Astrocyte (in vitro differentiated cells and primary cell): ENCODE results near the gene S100A9. TPM values are rescaled to one million over a fixed set of nuclear protein-coding genes. Genes with fewer than 3 reads are reported as not detected.

ENCODE experiments used
- DNase-seq: peaks from one replicate; pipeline ENCODE4 v3.0.0-alpha.2; 2010; ENCODE audit warnings: low read depth
- FAIRE-seq: peaks from 2 replicates; lab custom pipeline; 2011; peaks lifted over from hg19 to GRCh38; lab: Jason Lieb, UNC
- H2AFZ ChIP-seq: 2 replicates; pipeline ENCODE4 v1.6.0; 2012; ENCODE audit warnings: low read depth, low read length, inconsistent platforms
- H3K27ac ChIP-seq: 2 replicates; pipeline ENCODE4 v1.5.1; 2011; ENCODE audit warnings: low read depth, low read length, inconsistent platforms
- H3K27me3 ChIP-seq: 2 replicates; pipeline ENCODE4 v1.6.0; 2011; ENCODE audit warnings: low read length, inconsistent platforms; ENCODE audit not compliant: insufficient read depth
- H3K36me3 ChIP-seq: 2 replicates; pipeline ENCODE4 v1.5.1; 2011; ENCODE audit warnings: low read length, inconsistent platforms; ENCODE audit not compliant: insufficient read depth
- H3K4me1 ChIP-seq: 2 replicates; pipeline ENCODE4 v1.5.1; 2011; ENCODE audit warnings: low read length, inconsistent platforms; ENCODE audit not compliant: insufficient read depth
- H3K4me2 ChIP-seq: 2 replicates; pipeline ENCODE4 v1.6.0; 2012; ENCODE audit warnings: low read length, inconsistent platforms
- H3K4me3 ChIP-seq: 2 replicates; pipeline ENCODE4 v1.5.1; 2011; ENCODE audit warnings: low read depth, mild to moderate bottlenecking, low read length, inconsistent platforms; ENCODE audit not compliant: insufficient read depth
- H3K79me2 ChIP-seq: 2 replicates; pipeline ENCODE4 v1.6.0; 2012; ENCODE audit warnings: mild to moderate bottlenecking, low read length, inconsistent platforms; ENCODE audit not compliant: insufficient read depth
- H3K9ac ChIP-seq: 2 replicates; pipeline ENCODE4 v1.6.0; 2012; ENCODE audit warnings: mild to moderate bottlenecking, low read length, inconsistent platforms
- H3K9me3 ChIP-seq: 2 replicates; pipeline ENCODE4 v1.5.1; 2012; ENCODE audit warnings: low read depth, mild to moderate bottlenecking, low read length, inconsistent platforms; ENCODE audit not compliant: insufficient read depth
- H4K20me1 ChIP-seq: 2 replicates; pipeline ENCODE4 v1.6.0; 2012; ENCODE audit warnings: low read length, inconsistent platforms; ENCODE audit not compliant: insufficient read depth
- H3K27ac Mint-ChIP-seq: one replicate; pipeline ENCODE4 v1.8.0; 2021; ENCODE audit warnings: mild to moderate bottlenecking, mixed read lengths; ENCODE audit not compliant: unreplicated experiment
- H3K27me3 Mint-ChIP-seq: one replicate; pipeline ENCODE4 v1.8.0; 2021; ENCODE audit warnings: low read depth, mixed read lengths; ENCODE audit not compliant: unreplicated experiment
- H3K36me3 Mint-ChIP-seq: one replicate; pipeline ENCODE4 v1.8.0; 2021; ENCODE audit warnings: low read depth, mixed read lengths; ENCODE audit not compliant: unreplicated experiment
- H3K4me1 Mint-ChIP-seq: one replicate; pipeline ENCODE4 v1.8.0; 2021; ENCODE audit warnings: low read depth, mixed read lengths; ENCODE audit not compliant: unreplicated experiment
- H3K4me3 Mint-ChIP-seq: one replicate; pipeline ENCODE4 v1.8.0; 2021; ENCODE audit warnings: mild to moderate bottlenecking, moderate library complexity, mixed read lengths; ENCODE audit not compliant: unreplicated experiment
- H3K9me3 Mint-ChIP-seq: one replicate; pipeline ENCODE4 v1.8.0; 2021; ENCODE audit warnings: mild to moderate bottlenecking, mixed read lengths; ENCODE audit not compliant: unreplicated experiment
- EZH2 ChIP-seq: IDR thresholded peaks from 2 replicates; pipeline ENCODE4 v1.6.1; 2012; ENCODE audit warnings: mild to moderate bottlenecking, low read length, inconsistent platforms; ENCODE audit not compliant: insufficient read depth
- total RNA-seq: library from RNA; stranded (reverse); gene quantifications from 2 replicates; pipeline ENCODE4 v1.2.1, GENCODE V29; 2021
- TF ChIP-seq, protein P1 (sequence below): IDR thresholded peaks from 2 replicates; pipeline ENCODE4 v1.5.1; 2011; ENCODE audit warnings: low read depth, mild to moderate bottlenecking, inconsistent platforms, low read length, moderate library complexity; ENCODE audit not compliant: insufficient read depth

The S100A9 gene
- total RNA-seq, 1 donor from 2014 or later = 1.8 TPM

DNA sequence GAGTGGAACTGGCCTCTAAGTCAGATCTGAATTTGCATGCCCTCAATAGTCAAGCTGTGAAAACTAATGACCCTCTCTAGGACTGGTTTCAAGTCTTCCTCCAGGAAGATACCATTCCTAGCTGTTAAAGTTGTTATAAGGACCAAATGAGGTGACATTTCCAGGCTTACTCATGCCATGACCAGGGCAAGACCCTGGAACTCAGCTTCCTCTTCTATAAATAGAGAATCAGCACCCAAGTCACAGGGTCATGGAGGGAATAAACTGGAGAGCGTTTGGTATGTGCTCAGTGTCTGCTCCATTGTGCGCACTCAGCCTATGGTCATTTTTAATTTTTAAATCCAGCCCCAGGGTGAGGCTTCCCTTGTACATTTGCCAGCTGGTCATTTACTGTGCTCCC lies 2.5 kb downstream of the S100A9 start:
- H3K4me3 Mint-ChIP-seq = no peak overlapping the region
- no peaks in the 10 kb centered on the region for H3K9me3 ChIP-seq

DNA sequence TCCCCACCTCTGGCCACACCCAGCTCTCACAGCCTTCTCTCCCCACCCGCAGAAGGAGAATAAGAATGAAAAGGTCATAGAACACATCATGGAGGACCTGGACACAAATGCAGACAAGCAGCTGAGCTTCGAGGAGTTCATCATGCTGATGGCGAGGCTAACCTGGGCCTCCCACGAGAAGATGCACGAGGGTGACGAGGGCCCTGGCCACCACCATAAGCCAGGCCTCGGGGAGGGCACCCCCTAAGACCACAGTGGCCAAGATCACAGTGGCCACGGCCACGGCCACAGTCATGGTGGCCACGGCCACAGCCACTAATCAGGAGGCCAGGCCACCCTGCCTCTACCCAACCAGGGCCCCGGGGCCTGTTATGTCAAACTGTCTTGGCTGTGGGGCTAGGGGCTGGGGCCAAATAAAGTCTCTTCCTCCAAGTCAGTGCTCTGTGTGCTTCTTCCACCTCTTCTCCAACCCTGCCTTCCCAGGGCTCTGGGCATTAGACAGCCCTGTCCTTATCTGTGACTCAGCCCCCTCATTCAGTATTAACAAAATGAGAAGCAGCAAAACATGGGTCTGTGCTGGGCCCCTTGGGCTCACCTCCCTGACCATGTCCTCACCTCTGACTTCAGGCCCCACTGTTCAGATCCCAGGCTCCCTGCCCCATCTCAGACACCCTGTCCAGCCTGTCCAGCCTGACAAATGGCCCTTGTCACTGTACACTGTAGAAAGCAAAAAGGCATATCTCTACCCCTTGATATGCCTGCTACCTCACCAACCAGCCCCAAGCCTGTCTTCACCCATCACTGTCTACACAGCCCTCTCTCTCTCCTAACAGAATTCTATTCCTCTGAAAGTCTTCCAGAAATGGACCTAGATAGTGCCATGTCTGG lies 3.2 kb downstream of the S100A9 start:
- Histone ChIP-seq H3K4me3 (no peak overlapping the region), H4K20me1 (no peaks in the 10 kb centered on the region), H3K36me3 (no peaks in the 10 kb centered on the region), H3K9me3 (no peaks in the 10 kb centered on the region), H3K9ac (no peak overlapping the region), H2AFZ (no peak overlapping the region), H3K79me2 (no peaks in the 10 kb centered on the region), H3K27ac (no peak overlapping the region), H3K4me1 (no peaks in the 10 kb centered on the region), H3K27me3 (no peaks in the 10 kb centered on the region), H3K4me2 (no peak overlapping the region)
- Mint-ChIP-seq H3K27ac (no peak overlapping the region), H3K27me3 (peaks cover 65% of the 10 kb centered on the region), H3K9me3 (no peaks in the 10 kb centered on the region), H3K36me3 (peaks cover 1% of the 10 kb centered on the region), H3K4me1 (no peaks in the 10 kb centered on the region), H3K4me3 (no peak overlapping the region)
- DNase-seq = no peak
- TF ChIP-seq EZH2 = no peak
- TF ChIP-seq, protein P1, sequence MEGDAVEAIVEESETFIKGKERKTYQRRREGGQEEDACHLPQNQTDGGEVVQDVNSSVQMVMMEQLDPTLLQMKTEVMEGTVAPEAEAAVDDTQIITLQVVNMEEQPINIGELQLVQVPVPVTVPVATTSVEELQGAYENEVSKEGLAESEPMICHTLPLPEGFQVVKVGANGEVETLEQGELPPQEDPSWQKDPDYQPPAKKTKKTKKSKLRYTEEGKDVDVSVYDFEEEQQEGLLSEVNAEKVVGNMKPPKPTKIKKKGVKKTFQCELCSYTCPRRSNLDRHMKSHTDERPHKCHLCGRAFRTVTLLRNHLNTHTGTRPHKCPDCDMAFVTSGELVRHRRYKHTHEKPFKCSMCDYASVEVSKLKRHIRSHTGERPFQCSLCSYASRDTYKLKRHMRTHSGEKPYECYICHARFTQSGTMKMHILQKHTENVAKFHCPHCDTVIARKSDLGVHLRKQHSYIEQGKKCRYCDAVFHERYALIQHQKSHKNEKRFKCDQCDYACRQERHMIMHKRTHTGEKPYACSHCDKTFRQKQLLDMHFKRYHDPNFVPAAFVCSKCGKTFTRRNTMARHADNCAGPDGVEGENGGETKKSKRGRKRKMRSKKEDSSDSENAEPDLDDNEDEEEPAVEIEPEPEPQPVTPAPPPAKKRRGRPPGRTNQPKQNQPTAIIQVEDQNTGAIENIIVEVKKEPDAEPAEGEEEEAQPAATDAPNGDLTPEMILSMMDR = no peak
- FAIRE-seq = no peak

More for the DNA sequence above, 2.5 kb downstream of the S100A9 start:
- FAIRE-seq (no peak), DNase-seq (no peak)
- Histone ChIP-seq H3K27ac (no peak overlapping the region), H3K79me2 (no peaks in the 10 kb centered on the region), H3K4me2 (no peak overlapping the region), H2AFZ (no peak overlapping the region), H3K9ac (no peak overlapping the region), H3K36me3 (no peaks in the 10 kb centered on the region), H3K4me3 (no peak overlapping the region), H3K27me3 (no peaks in the 10 kb centered on the region), H4K20me1 (no peaks in the 10 kb centered on the region), H3K4me1 (no peaks in the 10 kb centered on the region)
- TF ChIP-seq, protein P1 = no peak
- no peak for TF ChIP-seq EZH2
- Mint-ChIP-seq H3K27me3 (peaks cover 60% of the 10 kb centered on the region), H3K36me3 (peaks cover 1% of the 10 kb centered on the region), H3K27ac (no peak overlapping the region), H3K4me1 (no peaks in the 10 kb centered on the region), H3K9me3 (no peaks in the 10 kb centered on the region)

DNA sequence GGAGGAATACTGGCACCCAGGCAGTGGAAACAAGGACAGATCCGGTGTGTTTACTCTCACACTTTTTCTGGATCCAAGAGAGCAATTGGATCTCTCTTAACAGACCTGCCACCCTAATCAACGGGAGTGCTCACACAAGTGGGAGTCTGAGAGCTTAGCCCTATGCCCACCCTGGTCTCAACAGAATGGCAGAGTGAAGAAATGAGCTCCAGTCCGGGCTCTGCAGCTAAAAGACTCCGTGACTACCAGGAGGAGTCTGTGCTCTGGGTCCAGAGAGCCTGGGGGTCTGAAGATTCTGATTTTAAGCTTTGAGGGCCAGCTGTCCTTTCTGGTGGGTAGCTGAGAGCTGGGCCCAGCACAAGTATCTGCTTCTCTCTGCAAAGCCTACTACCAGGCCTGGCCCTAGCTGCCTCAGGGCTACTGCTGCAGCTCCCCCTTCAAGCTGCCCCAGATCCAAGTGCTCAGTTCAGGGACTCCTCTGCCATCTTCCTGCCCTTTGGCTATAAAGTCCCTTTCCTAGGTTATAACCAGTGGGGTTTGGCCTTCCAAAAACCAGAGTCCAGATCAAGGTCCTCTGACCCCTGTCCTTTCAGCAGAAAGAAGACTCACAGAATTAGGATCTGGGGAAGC lies 3.9 kb downstream of the S100A9 start:
- Histone ChIP-seq H3K4me1 (no peaks in the 10 kb centered on the region), H3K27me3 (no peaks in the 10 kb centered on the region), H2AFZ (no peak overlapping the region), H3K4me2 (no peak overlapping the region), H4K20me1 (no peaks in the 10 kb centered on the region), H3K9ac (no peak overlapping the region), H3K9me3 (no peaks in the 10 kb centered on the region), H3K27ac (no peak overlapping the region), H3K36me3 (no peaks in the 10 kb centered on the region), H3K4me3 (no peak overlapping the region), H3K79me2 (no peaks in the 10 kb centered on the region)
- peaks cover 65% of the 10 kb centered on the region for H3K27me3 Mint-ChIP-seq
- TF ChIP-seq, protein P1 = no peak
- TF ChIP-seq EZH2 = no peak
- H3K4me3 Mint-ChIP-seq = no peak overlapping the region
- peaks cover 3% of the 10 kb centered on the region for H3K36me3 Mint-ChIP-seq
- H3K9me3 Mint-ChIP-seq = no peaks in the 10 kb centered on the region
- no peaks in the 10 kb centered on the region for H3K4me1 Mint-ChIP-seq
- no peak overlapping the region for H3K27ac Mint-ChIP-seq
- DNase-seq (no peak), FAIRE-seq (no peak)
